Tibial nerve (tissue), 4 donors: Measurements from ENCODE around the gene RGS17. TPM values are rescaled to one million over a fixed set of nuclear protein-coding genes. Genes with fewer than 3 reads are reported as not detected.

Source experiments
- DNase-seq, 2 donors: peaks; one replicate each; pipeline ENCODE4 v3.0.0-alpha.2; 2019; ENCODE audit warnings: low spot score in 2 of 2
- H3K27ac ChIP-seq, 4 donors: fragments of 200-600 bp; sonication (generic) in 3 of 4; one replicate each; pipeline ENCODE4 v1.5.1; 2017 to 2019; ENCODE audit warnings: mild to moderate bottlenecking in 1 of 4
- H3K27me3 ChIP-seq, 2 donors: fragments of 200-600 bp; sonication (generic) in 1 of 2; one replicate each; pipeline versions ENCODE4 v1.5.1 to v1.6.0; 2017 to 2019
- H3K36me3 ChIP-seq, 3 donors: fragments of 200-600 bp; sonication (generic); one replicate each; pipeline ENCODE4 v1.5.1; 2018 to 2019
- H3K4me1 ChIP-seq, 4 donors: fragments of 200-600 bp; sonication (generic) in 3 of 4; one replicate each; pipeline ENCODE4 v1.5.1; 2017 to 2019
- H3K4me3 ChIP-seq, 4 donors: fragments of 200-600 bp; sonication (generic) in 3 of 4; one replicate each; pipeline ENCODE4 v1.5.1; 2017 to 2019; ENCODE audit warnings: mild to moderate bottlenecking in 1 of 4, moderate library complexity in 1 of 4
- H3K9me3 ChIP-seq, 4 donors: fragments of 200-600 bp; sonication (generic) in 3 of 4; one replicate each; pipeline ENCODE4 v1.5.1; 2017 to 2019
- CTCF ChIP-seq, 5 experiments: fragments of 200-600 bp in 3 of 5; fragments of 450-650 bp in 2 of 5; sonication (generic) in 3 of 5; IDR thresholded peaks; one replicate each; pipeline ENCODE4 v1.5.1; 2016 to 2019; ENCODE audit warnings: antibody characterized with exemption in 5 of 5, mild to moderate bottlenecking in 3 of 5, moderate library complexity in 2 of 5
- EP300 ChIP-seq, 2 donors: sonication (generic); formaldehyde crosslinking; IDR thresholded peaks; one replicate each; pipeline ENCODE4 v1.6.1; 2017; ENCODE audit warnings: antibody characterized with exemption in 2 of 2, mild to moderate bottlenecking in 1 of 2
- POLR2A ChIP-seq, 2 donors: fragments of 450-650 bp; IDR thresholded peaks; one replicate each; pipeline ENCODE4 v1.6.1; 2017; ENCODE audit warnings: antibody characterized with exemption in 2 of 2, mild to moderate bottlenecking in 2 of 2, moderate library complexity in 2 of 2
- WGBS, 2 donors: methylation state at CpG; one replicate each; pipeline ENCODE4 v1.1.5; 2018; 5-methylcytosine and 5-hydroxymethylcytosine counted together
- total RNA-seq, 4 donors: library from RNA; depleted of rRNA; stranded (reverse); fragments of >200 nt; gene quantifications; one replicate each; pipeline ENCODE4 v1.1.0, GENCODE V29; 2016

The RGS17 gene
- total RNA-seq, 4 donors from 2014 or later, result under 0.01 to 3.3 TPM; not detected in 2

- H3K4me3 ChIP-seq, result no peak overlapping the region
- DNase-seq, result no peak
- TF ChIP-seq CTCF (IDR thresholded peaks at IDR 0.05) (no peak), EP300 (IDR thresholded peaks at IDR 0.05) (no peak), POLR2A (IDR thresholded peaks at IDR 0.05) (no peak)
- no peaks in the 10 kb centered on the region for H3K9me3 ChIP-seq
- WGBS, 2 donors, result 83 to 90% methylated on average over 6 of the region's 6 CpGs
- no peaks in the 10 kb centered on the region for H3K4me1 ChIP-seq
- H3K36me3 ChIP-seq, result no peaks in the 10 kb centered on the region
- H3K27me3 ChIP-seq, result no peaks in the 10 kb centered on the region
- no peak overlapping the region for H3K27ac ChIP-seq
Measured at GRCh38 chr6:153103319-153103655, 27.8 kb downstream of the RGS17 start.

DNA sequence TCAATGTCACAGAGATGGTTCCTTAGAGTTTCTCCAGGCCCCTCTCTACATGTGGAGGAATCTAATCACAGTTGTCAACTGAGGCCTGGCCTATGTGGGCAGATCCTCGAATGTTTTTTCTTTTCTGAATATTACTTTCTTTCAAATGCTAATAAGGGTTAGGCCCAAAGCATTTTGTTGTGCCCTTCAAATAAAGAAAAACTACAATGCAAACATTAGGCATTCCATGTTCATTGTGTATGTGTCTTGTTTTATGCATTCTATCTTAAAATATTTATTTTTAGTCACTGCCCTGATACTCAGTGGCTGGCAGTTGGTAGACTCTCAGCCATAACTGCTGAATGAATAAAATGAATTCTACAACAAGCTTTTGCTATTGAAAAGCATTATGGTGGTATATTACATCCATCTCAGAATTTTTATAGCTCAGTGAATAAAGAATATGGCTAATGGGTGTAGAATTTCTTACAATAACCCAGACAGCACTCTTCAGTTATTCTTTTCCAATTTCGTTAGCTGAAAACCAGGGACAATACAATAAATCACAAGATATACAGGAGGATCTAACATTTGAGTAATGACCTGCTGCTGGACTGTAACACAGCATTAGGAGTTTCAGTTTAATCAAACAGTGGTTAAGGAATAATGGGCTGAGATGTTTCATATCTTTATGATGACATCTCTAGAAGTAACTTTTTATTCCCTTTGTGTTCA, 28.3 kb downstream of the RGS17 start:
- no peak overlapping the region for H3K4me3 ChIP-seq
- no peak for DNase-seq
- H3K27me3 ChIP-seq, result no peaks in the 10 kb centered on the region
- H3K36me3 ChIP-seq, result no peaks in the 10 kb centered on the region
- H3K9me3 ChIP-seq, result no peaks in the 10 kb centered on the region
- TF ChIP-seq EP300 (IDR thresholded peaks at IDR 0.05) (no peak), POLR2A (IDR thresholded peaks at IDR 0.05) (no peak), CTCF (IDR thresholded peaks at IDR 0.05) (no peak)
- H3K27ac ChIP-seq, result no peak overlapping the region
- WGBS, 2 donors, result 72 to 78% methylated on average over 2 of the region's 2 CpGs
- no peaks in the 10 kb centered on the region for H3K4me1 ChIP-seq

- H3K36me3 ChIP-seq, result no peaks in the 10 kb centered on the region
- no peaks in the 10 kb centered on the region for H3K4me1 ChIP-seq
- H3K9me3 ChIP-seq, result no peaks in the 10 kb centered on the region
- TF ChIP-seq POLR2A (IDR thresholded peaks at IDR 0.05) (no peak), CTCF (IDR thresholded peaks at IDR 0.05) (no peak), EP300 (IDR thresholded peaks at IDR 0.05) (no peak)
- no peaks in the 10 kb centered on the region for H3K27me3 ChIP-seq
- no peak for DNase-seq
- no peak overlapping the region for H3K27ac ChIP-seq
- 94 to 96% methylated on average over 5 of the region's 5 CpGs for WGBS, 2 donors
- H3K4me3 ChIP-seq, result no peak overlapping the region
Measured at GRCh38 chr6:153101461-153101860, 29.6 kb downstream of the RGS17 start.

GRCh38 chr6:153099636-153100035, 31.4 kb downstream of the RGS17 start:
- no peaks in the 10 kb centered on the region for H3K36me3 ChIP-seq
- no peak overlapping the region for H3K27ac ChIP-seq
- WGBS, 2 donors, result 85 to 91% methylated on average over 3 of the region's 3 CpGs
- H3K4me1 ChIP-seq, result no peaks in the 10 kb centered on the region
- H3K27me3 ChIP-seq, result no peaks in the 10 kb centered on the region
- H3K9me3 ChIP-seq, result no peaks in the 10 kb centered on the region
- TF ChIP-seq POLR2A (IDR thresholded peaks at IDR 0.05) (no peak), CTCF (IDR thresholded peaks at IDR 0.05) (no peak), EP300 (IDR thresholded peaks at IDR 0.05) (no peak)
- H3K4me3 ChIP-seq, result no peak overlapping the region
- DNase-seq, result no peak

GRCh38 chr6:153096792-153097191, 34.3 kb downstream of the RGS17 start:
- Histone ChIP-seq H3K4me3 (no peak overlapping the region), H3K27ac (no peak overlapping the region), H3K27me3 (no peaks in the 10 kb centered on the region), H3K4me1 (no peaks in the 10 kb centered on the region), H3K36me3 (no peaks in the 10 kb centered on the region), H3K9me3 (no peaks in the 10 kb centered on the region)
- TF ChIP-seq CTCF (IDR thresholded peaks at IDR 0.05) (no peak), EP300 (IDR thresholded peaks at IDR 0.05) (no peak), POLR2A (IDR thresholded peaks at IDR 0.05) (no peak)
- no peak for DNase-seq
- 51 to 54% methylated on average over 1 of the region's 1 CpG for WGBS, 2 donors
